OCI-LY3 (cell line): ENCODE measurements around the gene HPS3.

Source experiments
- H2AFZ ChIP-seq: fragments of 200-600, 300-600 bp; shearing (Covaris generic); 2 replicates; pipeline ENCODE4 v1.6.0; 2014; ENCODE audit warnings: antibody characterized with exemption, low read depth, low read length
- H3K27ac ChIP-seq: fragments of 200-600, 300-600 bp; sonication (generic); 2 replicates; pipeline ENCODE4 v1.5.1; 2014; ENCODE audit warnings: mild to moderate bottlenecking, low read length, moderate library complexity, mixed read lengths
- H3K27me3 ChIP-seq: fragments of 200-600, 300-600 bp; sonication (generic); 2 replicates; pipeline ENCODE4 v1.6.1; 2014; ENCODE audit warnings: low read depth, low read length, mixed read lengths
- H3K36me3 ChIP-seq: fragments of 200-600, 300-600 bp; sonication (generic); replicated peaks from 2 replicates; pipeline ENCODE3; 2014; ENCODE audit warnings: low read depth, low read length, mixed read lengths
- H3K4me1 ChIP-seq: fragments of 300-600, 200-600 bp; sonication (generic); 2 replicates; pipeline ENCODE4 v1.6.1; 2014; ENCODE audit warnings: low read length, mixed read lengths
- H3K4me2 ChIP-seq: fragments of 200-600, 300-600 bp; sonication (generic); 2 replicates; pipeline ENCODE4 v1.6.1; 2014; ENCODE audit warnings: low read length, mixed read lengths
- H3K4me3 ChIP-seq: fragments of 300-600, 200-600 bp; sonication (generic); 2 replicates; pipeline ENCODE4 v1.5.1; 2014; ENCODE audit warnings: antibody characterized with exemption, mild to moderate bottlenecking, low read length, moderate library complexity
- H3K79me2 ChIP-seq: fragments of 300-600, 200-600 bp; shearing (Covaris generic); 2 replicates; pipeline ENCODE4 v1.6.1; 2014; ENCODE audit warnings: mild to moderate bottlenecking, low read length, mixed read lengths
- H3K9ac ChIP-seq: fragments of 300-600, 200-600 bp; shearing (Covaris generic); 2 replicates; pipeline ENCODE4 v1.6.0; 2014; ENCODE audit warnings: mild to moderate bottlenecking, low read length, moderate library complexity
- H3K9me3 ChIP-seq: fragments of 200-600, 300-600 bp; shearing (Covaris generic); 2 replicates; pipeline ENCODE4 v1.6.1; 2014; ENCODE audit warnings: low read length, mixed read lengths; ENCODE audit not compliant: insufficient read depth
- H4K20me1 ChIP-seq: fragments of 200-600, 300-600 bp; sonication (generic); 2 replicates; pipeline ENCODE4 v1.6.1; 2016; ENCODE audit warnings: low read length, mixed read lengths; ENCODE audit not compliant: insufficient read depth
- EZH2phosphoT487 ChIP-seq: fragments of 200-600 bp; shearing (Covaris generic); IDR thresholded peaks from 2 replicates; pipeline ENCODE4 v1.6.1; 2018; ENCODE audit warnings: antibody characterized with exemption, mixed run types, low read depth
- TF ChIP-seq, protein P1 (sequence below): fragments of 200-600, 300-600 bp; sonication (generic); IDR thresholded peaks from 2 replicates; pipeline ENCODE4 v1.5.1; 2014; ENCODE audit warnings: antibody characterized with exemption, low read length, low read depth

The HPS3 gene

DNA sequence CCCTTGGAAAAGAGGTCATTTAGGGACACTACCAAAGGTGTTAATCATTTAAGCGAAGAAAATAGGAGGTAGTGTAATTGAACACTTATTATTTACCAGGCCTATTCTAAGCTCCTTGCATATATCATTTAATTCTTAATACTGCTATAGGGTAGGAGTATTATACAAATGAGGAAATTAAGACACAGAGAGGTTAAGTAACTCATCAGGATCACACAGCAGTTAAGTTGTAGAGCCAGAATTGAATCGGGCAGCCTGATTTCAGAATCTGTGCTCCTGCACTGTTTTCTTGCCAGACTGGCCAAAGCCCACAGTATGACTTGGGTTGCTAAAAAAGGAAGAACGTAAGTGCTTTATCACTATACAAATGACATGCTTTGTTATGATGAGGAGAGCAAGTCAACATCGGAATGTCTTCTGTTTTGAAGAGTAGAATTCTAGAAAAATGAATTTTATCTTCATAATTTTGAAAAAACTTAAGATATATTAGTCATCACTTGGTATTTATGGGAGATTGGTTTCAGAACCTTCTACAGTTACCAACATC lies 31.4 kb downstream of the HPS3 start:
- no peaks in the 10 kb centered on the region for H3K4me1 ChIP-seq
- no peak overlapping the region for H3K4me2 ChIP-seq
- H3K9me3 ChIP-seq: no peaks in the 10 kb centered on the region
- no peak overlapping the region for H2AFZ ChIP-seq
- no peak for TF ChIP-seq EZH2phosphoT487
- TF ChIP-seq, protein P1, sequence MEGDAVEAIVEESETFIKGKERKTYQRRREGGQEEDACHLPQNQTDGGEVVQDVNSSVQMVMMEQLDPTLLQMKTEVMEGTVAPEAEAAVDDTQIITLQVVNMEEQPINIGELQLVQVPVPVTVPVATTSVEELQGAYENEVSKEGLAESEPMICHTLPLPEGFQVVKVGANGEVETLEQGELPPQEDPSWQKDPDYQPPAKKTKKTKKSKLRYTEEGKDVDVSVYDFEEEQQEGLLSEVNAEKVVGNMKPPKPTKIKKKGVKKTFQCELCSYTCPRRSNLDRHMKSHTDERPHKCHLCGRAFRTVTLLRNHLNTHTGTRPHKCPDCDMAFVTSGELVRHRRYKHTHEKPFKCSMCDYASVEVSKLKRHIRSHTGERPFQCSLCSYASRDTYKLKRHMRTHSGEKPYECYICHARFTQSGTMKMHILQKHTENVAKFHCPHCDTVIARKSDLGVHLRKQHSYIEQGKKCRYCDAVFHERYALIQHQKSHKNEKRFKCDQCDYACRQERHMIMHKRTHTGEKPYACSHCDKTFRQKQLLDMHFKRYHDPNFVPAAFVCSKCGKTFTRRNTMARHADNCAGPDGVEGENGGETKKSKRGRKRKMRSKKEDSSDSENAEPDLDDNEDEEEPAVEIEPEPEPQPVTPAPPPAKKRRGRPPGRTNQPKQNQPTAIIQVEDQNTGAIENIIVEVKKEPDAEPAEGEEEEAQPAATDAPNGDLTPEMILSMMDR: no peak
- H3K27me3 ChIP-seq: no peaks in the 10 kb centered on the region
- H3K9ac ChIP-seq: no peak overlapping the region
- no peaks in the 10 kb centered on the region for H4K20me1 ChIP-seq
- peaks cover 23% of the 10 kb centered on the region for H3K36me3 ChIP-seq
- no peak overlapping the region for H3K27ac ChIP-seq
- no peaks in the 10 kb centered on the region for H3K79me2 ChIP-seq
- no peak overlapping the region for H3K4me3 ChIP-seq

DNA sequence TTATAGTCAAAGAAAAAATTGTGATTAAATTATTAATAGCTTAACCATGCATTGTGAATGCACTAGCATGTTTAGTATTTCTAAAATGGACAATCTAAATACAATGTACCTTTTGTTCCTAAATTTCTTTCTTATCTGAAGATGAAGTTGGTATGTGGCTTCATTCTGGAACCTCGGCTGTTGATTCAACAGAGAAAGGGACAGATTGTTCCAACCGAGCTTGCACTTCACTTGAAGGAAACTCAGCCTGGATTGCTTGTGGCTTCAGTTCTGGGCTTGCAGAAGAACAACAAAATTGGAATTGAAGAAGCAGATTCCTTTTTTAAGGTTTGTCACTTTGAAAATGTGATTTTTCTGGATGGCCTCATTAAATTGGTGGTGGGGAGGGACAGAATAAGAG lies 32.6 kb downstream of the HPS3 start:
- TF ChIP-seq EZH2phosphoT487: no peak
- TF ChIP-seq, protein P1: no peak
- H3K4me1 ChIP-seq: no peaks in the 10 kb centered on the region
- H3K9ac ChIP-seq: no peak overlapping the region
- H2AFZ ChIP-seq: no peak overlapping the region
- no peaks in the 10 kb centered on the region for H3K9me3 ChIP-seq
- no peaks in the 10 kb centered on the region for H4K20me1 ChIP-seq
- H3K36me3 ChIP-seq: peaks cover 22% of the 10 kb centered on the region
- H3K27ac ChIP-seq: no peak overlapping the region
- no peak overlapping the region for H3K4me2 ChIP-seq
- no peak overlapping the region for H3K4me3 ChIP-seq
- no peaks in the 10 kb centered on the region for H3K79me2 ChIP-seq
- H3K27me3 ChIP-seq: no peaks in the 10 kb centered on the region

GRCh38 chr3:149163066-149163465 lies 33.6 kb downstream of the HPS3 start:
- Histone ChIP-seq H3K9ac (no peak overlapping the region), H3K4me1 (no peaks in the 10 kb centered on the region), H3K36me3 (peaks cover 27% of the 10 kb centered on the region), H4K20me1 (no peaks in the 10 kb centered on the region), H3K4me3 (no peak overlapping the region), H3K79me2 (no peaks in the 10 kb centered on the region), H3K27me3 (no peaks in the 10 kb centered on the region), H3K27ac (no peak overlapping the region), H2AFZ (no peak overlapping the region), H3K9me3 (no peaks in the 10 kb centered on the region), H3K4me2 (no peak overlapping the region)
- TF ChIP-seq EZH2phosphoT487: no peak
- TF ChIP-seq, protein P1: no peak

DNA sequence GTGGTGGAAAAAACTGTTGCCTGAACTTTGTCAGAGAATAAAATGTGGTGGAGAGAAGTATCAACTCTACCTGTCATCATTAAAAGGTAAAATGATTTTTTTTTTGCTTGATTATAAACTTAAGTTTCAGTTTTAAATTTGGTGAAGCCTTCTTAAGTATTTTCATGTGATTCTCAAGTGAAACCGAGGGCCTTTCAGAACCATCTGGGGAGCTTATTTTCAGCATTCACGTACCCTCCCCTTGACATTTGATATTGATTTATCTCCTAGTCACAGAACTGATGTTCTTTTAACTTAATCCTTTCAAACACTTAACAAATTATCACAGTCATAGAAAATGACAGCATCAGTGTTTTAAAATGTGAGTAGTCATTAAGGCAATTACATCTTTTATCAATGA lies 38.5 kb downstream of the HPS3 start:
- H3K27me3 ChIP-seq: no peaks in the 10 kb centered on the region

More for the DNA sequence above, 38.5 kb downstream of the HPS3 start:
- no peak overlapping the region for H3K9ac ChIP-seq
- H2AFZ ChIP-seq: no peak overlapping the region
- TF ChIP-seq, protein P1: no peak
- no peak for TF ChIP-seq EZH2phosphoT487
- H3K36me3 ChIP-seq: peaks cover 35% of the 10 kb centered on the region
- H3K9me3 ChIP-seq: no peaks in the 10 kb centered on the region
- no peaks in the 10 kb centered on the region for H3K79me2 ChIP-seq
- H3K4me3 ChIP-seq: no peak overlapping the region
- H3K27ac ChIP-seq: no peak overlapping the region
- H3K4me2 ChIP-seq: no peak overlapping the region
- H4K20me1 ChIP-seq: no peaks in the 10 kb centered on the region
- H3K4me1 ChIP-seq: no peaks in the 10 kb centered on the region
